H9 (cell line): ENCODE measurements around the gene TMPRSS9. TPM values are rescaled to one million over a fixed set of nuclear protein-coding genes. Genes with fewer than 3 reads are reported as not detected.

Experiments
- DNase-seq: peaks from one replicate; pipeline ENCODE4 v3.0.0-alpha.2; 2017
- H2AFZ ChIP-seq: one replicate; pipeline ENCODE4 v1.6.1; 2013; ENCODE audit warnings: mild to moderate bottlenecking, low read length, control low read depth, moderate library complexity
- H2AK5ac ChIP-seq: 2 replicates; pipeline ENCODE4 v1.6.1; 2013; ENCODE audit warnings: low read length, control low read depth, mixed read lengths; ENCODE audit not compliant: insufficient read length
- H2BK120ac ChIP-seq: one replicate; pipeline ENCODE4 v1.6.1; 2013; ENCODE audit warnings: low read depth, mild to moderate bottlenecking, low read length, control low read depth, inconsistent platforms; ENCODE audit not compliant: poor library complexity, severe bottlenecking
- H2BK12ac ChIP-seq: 2 replicates; pipeline ENCODE4 v1.6.1; 2013; ENCODE audit warnings: low read length, control low read depth, mixed read lengths, low read depth; ENCODE audit not compliant: insufficient read length
- H2BK15ac ChIP-seq: 2 replicates; pipeline ENCODE4 v1.6.1; 2013; ENCODE audit warnings: low read depth, low read length, control low read depth
- H2BK20ac ChIP-seq: one replicate; pipeline ENCODE4 v1.6.1; 2013; ENCODE audit warnings: low read depth, mild to moderate bottlenecking, low read length, control low read depth, inconsistent platforms; ENCODE audit not compliant: poor library complexity, severe bottlenecking
- H2BK5ac ChIP-seq: 2 replicates; pipeline ENCODE4 v1.6.1; 2013; ENCODE audit warnings: low read length, control low read depth, mixed read lengths; ENCODE audit not compliant: insufficient read length
- H3K14ac ChIP-seq: 2 replicates; pipeline ENCODE4 v1.6.1; 2013; ENCODE audit warnings: low read length, control low read depth; ENCODE audit not compliant: insufficient read depth
- H3K18ac ChIP-seq: 2 replicates; pipeline ENCODE4 v1.6.1; 2013; ENCODE audit warnings: low read depth, mild to moderate bottlenecking, mixed read lengths, low read length, control low read depth; ENCODE audit not compliant: insufficient read length
- H3K23ac ChIP-seq: 2 replicates; pipeline ENCODE4 v1.6.1; 2013; ENCODE audit warnings: low read length, control low read depth, mixed read lengths, low read depth; ENCODE audit not compliant: insufficient read length
- H3K23me2 ChIP-seq: 2 replicates; pipeline ENCODE4 v1.6.1; 2013; ENCODE audit warnings: low read depth, mild to moderate bottlenecking, mixed read lengths, low read length, control low read depth; ENCODE audit not compliant: insufficient read length, poor library complexity, severe bottlenecking
- H3K27ac ChIP-seq: 2 replicates; pipeline ENCODE4 v1.5.1; 2013; ENCODE audit warnings: low read length, control low read depth, mixed read lengths, low read depth; ENCODE audit not compliant: insufficient read length
- H3K27me3 ChIP-seq: 2 replicates; pipeline ENCODE4 v1.6.1; 2013; ENCODE audit warnings: low read length, control low read depth, inconsistent platforms; ENCODE audit not compliant: insufficient read depth
- H3K4ac ChIP-seq: 2 replicates; pipeline ENCODE4 v1.6.1; 2013; ENCODE audit warnings: low read depth, mild to moderate bottlenecking, control low read depth, inconsistent platforms, low read length, moderate library complexity
- H3K4me1 ChIP-seq: 2 replicates; pipeline ENCODE4 v1.6.1; 2013; ENCODE audit warnings: low read length, control low read depth, inconsistent platforms; ENCODE audit not compliant: insufficient read depth
- H3K4me2 ChIP-seq: 2 replicates; pipeline ENCODE4 v1.6.1; 2013; ENCODE audit warnings: low read length, control low read depth, mixed read lengths; ENCODE audit not compliant: insufficient read length, insufficient read depth
- H3K56ac ChIP-seq: 2 replicates; pipeline ENCODE4 v1.6.1; 2013; ENCODE audit warnings: low read depth, mild to moderate bottlenecking, mixed read lengths, low read length, control low read depth; ENCODE audit not compliant: insufficient read length
- H3K79me1 ChIP-seq: 2 replicates; pipeline ENCODE4 v1.6.1; 2013; ENCODE audit warnings: low read depth, mild to moderate bottlenecking, moderate library complexity, low read length, control low read depth, inconsistent platforms; ENCODE audit not compliant: insufficient read depth, poor library complexity, severe bottlenecking
- H3K79me2 ChIP-seq: 2 replicates; pipeline ENCODE4 v1.6.1; 2013; ENCODE audit warnings: low read length, control low read depth, inconsistent platforms; ENCODE audit not compliant: insufficient read depth
- H3K9ac ChIP-seq: 2 replicates; pipeline ENCODE4 v1.6.1; 2013; ENCODE audit warnings: low read length, control low read depth, mixed read lengths; ENCODE audit not compliant: insufficient read length; ENCODE audit errors: extremely low read depth
- H3K9me3 ChIP-seq: one replicate; pipeline ENCODE4 v1.6.1; 2013; ENCODE audit warnings: low read depth, low read length, inconsistent platforms; ENCODE audit not compliant: control insufficient read depth
- H3T11ph ChIP-seq: one replicate; pipeline ENCODE4 v1.6.1; 2013; ENCODE audit warnings: mild to moderate bottlenecking, low read length, control low read depth, inconsistent platforms
- H4K20me1 ChIP-seq: one replicate; pipeline ENCODE4 v1.6.1; 2013; ENCODE audit not compliant: control insufficient read depth, insufficient read length, insufficient read depth
- H4K5ac ChIP-seq: 2 replicates; pipeline ENCODE4 v1.6.1; 2013; ENCODE audit warnings: low read depth, mild to moderate bottlenecking, mixed read lengths, low read length, control low read depth; ENCODE audit not compliant: insufficient read length
- H4K8ac ChIP-seq: replicated peaks from 2 replicates; pipeline ENCODE4 v1.6.1; 2013; ENCODE audit warnings: low read length, control low read depth, mixed read lengths, low read depth; ENCODE audit not compliant: insufficient read length
- H4K91ac ChIP-seq: 2 replicates; pipeline ENCODE4 v1.6.1; 2013; ENCODE audit warnings: low read depth, mild to moderate bottlenecking, moderate library complexity, mixed read lengths, low read length, control low read depth; ENCODE audit not compliant: insufficient read length
- H3K27ac Mint-ChIP-seq, 3 experiments: 2 replicates in 2 of 3; 3 replicates in 1 of 3; pipeline ENCODE4 v1.8.0; 2020 to 2021; ENCODE audit warnings: mixed read lengths in 3 of 3, mild to moderate bottlenecking in 1 of 3, moderate library complexity in 1 of 3
- H3K27me3 Mint-ChIP-seq: 2 replicates; pipeline ENCODE4 v1.8.0; 2021; ENCODE audit warnings: low read depth, mild to moderate bottlenecking, moderate library complexity, mixed read lengths
- H3K36me3 Mint-ChIP-seq, 3 experiments: 2 replicates in 2 of 3; 3 replicates in 1 of 3; pipeline ENCODE4 v1.8.0; 2020 to 2021; ENCODE audit warnings: low read depth in 3 of 3, mixed read lengths in 3 of 3; ENCODE audit not compliant: insufficient read depth in 1 of 3
- H3K4me1 Mint-ChIP-seq, 2 experiments: 2 replicates each; pipeline ENCODE4 v1.8.0; 2020; ENCODE audit warnings: mixed read lengths in 2 of 2
- H3K4me3 Mint-ChIP-seq, 2 experiments: 2 replicates in 1 of 2; 3 replicates in 1 of 2; pipeline ENCODE4 v1.8.0; 2020 to 2021; ENCODE audit warnings: mild to moderate bottlenecking in 2 of 2, mixed read lengths in 2 of 2, moderate library complexity in 1 of 2
- H3K9me3 Mint-ChIP-seq, 2 experiments: 2 replicates in 1 of 2; 3 replicates in 1 of 2; pipeline ENCODE4 v1.8.0; 2020; ENCODE audit warnings: mild to moderate bottlenecking in 2 of 2, mixed read lengths in 2 of 2, moderate library complexity in 1 of 2
- whole genome bisulfite sequencing: extraction: QIAGEN DNeasy Blood & Tissue Kit; methylation state at CpG from one replicate; pipeline ENCODE4 v1.1.7; 2013; ENCODE audit warnings: missing lambda C conversion rate, low lambda C conversion rate, mixed read lengths; ENCODE audit not compliant: insufficient read length; ENCODE audit errors: extremely low coverage; 5-methylcytosine and 5-hydroxymethylcytosine counted together
- total RNA-seq: library from RNA; stranded (reverse); gene quantifications from 2 replicates; pipeline ENCODE4 v1.2.1, GENCODE V29; 2021
- TF ChIP-seq, protein P1 (sequence below): fragments of 200-600 bp; sonication (generic); conservative IDR thresholded peaks from 3 replicates; pipeline ENCODE4 v1.8.0; 2021; ENCODE audit warnings: antibody characterized with exemption, mild to moderate bottlenecking

The TMPRSS9 gene
- total RNA-seq, 1 experiment from 2014 or later = 0.24 TPM

DNA sequence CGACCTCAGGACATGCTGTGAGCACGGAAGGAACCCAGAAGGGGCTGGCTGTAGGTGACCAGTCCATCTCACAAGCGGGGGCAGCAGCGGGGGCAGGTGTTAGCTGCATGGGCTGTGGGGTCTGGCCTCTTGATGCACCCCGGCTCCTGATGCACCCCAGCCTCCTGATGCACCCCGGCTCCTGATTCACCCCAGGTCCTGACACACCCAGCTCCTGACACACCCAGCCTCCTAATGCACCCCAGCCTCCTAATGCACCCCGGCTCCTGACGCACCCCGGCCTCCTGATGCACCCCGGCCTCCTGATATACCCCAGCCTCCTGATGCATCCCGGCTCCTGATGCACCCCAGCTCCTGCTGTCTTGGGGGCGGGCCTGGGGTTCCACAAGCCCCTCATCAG, 39.1 kb upstream of the TMPRSS9 start:
- H3K9ac ChIP-seq = no peak overlapping the region
- H3K14ac ChIP-seq = no peak overlapping the region
- H4K8ac ChIP-seq = no peak overlapping the region
- H3K27me3 Mint-ChIP-seq = peaks cover 3% of the 10 kb centered on the region; the same call in 1 of the 2 replicates
- H3K4me1 Mint-ChIP-seq = peaks cover 3 to 12% of the 10 kb centered on the region in 2 experiments; a peak in 1 of 4 replicates
- H3K18ac ChIP-seq = no peak overlapping the region
- H4K5ac ChIP-seq = no peak overlapping the region
- no peak overlapping the region for H3K4me2 ChIP-seq
- no peak overlapping the region for H2BK12ac ChIP-seq
- H3K4me3 Mint-ChIP-seq = no peak overlapping the region
- no peaks in the 10 kb centered on the region for H3K27me3 ChIP-seq
- H2AK5ac ChIP-seq = no peak overlapping the region
- no peak overlapping the region for H2BK5ac ChIP-seq
- TF ChIP-seq, protein P1, sequence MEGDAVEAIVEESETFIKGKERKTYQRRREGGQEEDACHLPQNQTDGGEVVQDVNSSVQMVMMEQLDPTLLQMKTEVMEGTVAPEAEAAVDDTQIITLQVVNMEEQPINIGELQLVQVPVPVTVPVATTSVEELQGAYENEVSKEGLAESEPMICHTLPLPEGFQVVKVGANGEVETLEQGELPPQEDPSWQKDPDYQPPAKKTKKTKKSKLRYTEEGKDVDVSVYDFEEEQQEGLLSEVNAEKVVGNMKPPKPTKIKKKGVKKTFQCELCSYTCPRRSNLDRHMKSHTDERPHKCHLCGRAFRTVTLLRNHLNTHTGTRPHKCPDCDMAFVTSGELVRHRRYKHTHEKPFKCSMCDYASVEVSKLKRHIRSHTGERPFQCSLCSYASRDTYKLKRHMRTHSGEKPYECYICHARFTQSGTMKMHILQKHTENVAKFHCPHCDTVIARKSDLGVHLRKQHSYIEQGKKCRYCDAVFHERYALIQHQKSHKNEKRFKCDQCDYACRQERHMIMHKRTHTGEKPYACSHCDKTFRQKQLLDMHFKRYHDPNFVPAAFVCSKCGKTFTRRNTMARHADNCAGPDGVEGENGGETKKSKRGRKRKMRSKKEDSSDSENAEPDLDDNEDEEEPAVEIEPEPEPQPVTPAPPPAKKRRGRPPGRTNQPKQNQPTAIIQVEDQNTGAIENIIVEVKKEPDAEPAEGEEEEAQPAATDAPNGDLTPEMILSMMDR = no peak
- H3K27ac Mint-ChIP-seq = peak overlapping the region in 1 of 3 experiments; percentile 62; a peak in 1 of 7 replicates
- H3K4ac ChIP-seq = no peak overlapping the region
- H2BK15ac ChIP-seq = no peak overlapping the region
- no peak overlapping the region for H3K27ac ChIP-seq
- no peaks in the 10 kb centered on the region for H3K79me1 ChIP-seq
- H3K9me3 Mint-ChIP-seq = no peaks in the 10 kb centered on the region
- H3K23ac ChIP-seq = no peak overlapping the region
- no peak for DNase-seq
- no peak overlapping the region for H3T11ph ChIP-seq
- H3K23me2 ChIP-seq = no peaks in the 10 kb centered on the region
- no peak overlapping the region for H4K91ac ChIP-seq
- WGBS = no CpG with 5 or more reads among the region's 12 CpGs
- no peak overlapping the region for H2BK20ac ChIP-seq
- no peaks in the 10 kb centered on the region for H4K20me1 ChIP-seq
- peaks cover 4 to 31% (median 28%) of the 10 kb centered on the region in 3 experiments; a peak in 6 of 7 replicates for H3K36me3 Mint-ChIP-seq
- no peaks in the 10 kb centered on the region for H3K79me2 ChIP-seq
- no peak overlapping the region for H3K56ac ChIP-seq
- no peaks in the 10 kb centered on the region for H3K9me3 ChIP-seq
- H3K4me1 ChIP-seq = no peaks in the 10 kb centered on the region
- H2AFZ ChIP-seq = no peak overlapping the region
- H2BK120ac ChIP-seq = no peak overlapping the region
